ENCODE results near the gene F9.

DNA sequence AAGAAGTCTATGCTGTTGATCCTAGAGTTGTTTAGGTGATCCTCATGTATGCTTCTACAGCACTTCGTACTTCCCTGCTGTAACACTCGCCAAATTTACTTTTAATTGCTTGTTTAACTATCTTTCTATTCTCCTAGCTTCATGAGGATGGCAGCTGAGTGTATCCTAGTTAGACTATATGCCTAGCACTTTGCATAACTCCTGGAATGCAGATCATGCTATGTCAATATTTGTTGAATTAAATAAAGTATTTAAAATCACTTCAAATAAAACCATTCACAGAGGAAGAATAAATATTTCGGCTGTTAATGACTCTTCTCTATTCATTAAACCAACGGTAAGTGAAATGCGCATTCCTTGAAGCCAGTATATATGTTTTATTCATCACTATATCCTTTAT lies 55.1 kb downstream of the F9 start:
- TF ChIP-seq, protein P1, sequence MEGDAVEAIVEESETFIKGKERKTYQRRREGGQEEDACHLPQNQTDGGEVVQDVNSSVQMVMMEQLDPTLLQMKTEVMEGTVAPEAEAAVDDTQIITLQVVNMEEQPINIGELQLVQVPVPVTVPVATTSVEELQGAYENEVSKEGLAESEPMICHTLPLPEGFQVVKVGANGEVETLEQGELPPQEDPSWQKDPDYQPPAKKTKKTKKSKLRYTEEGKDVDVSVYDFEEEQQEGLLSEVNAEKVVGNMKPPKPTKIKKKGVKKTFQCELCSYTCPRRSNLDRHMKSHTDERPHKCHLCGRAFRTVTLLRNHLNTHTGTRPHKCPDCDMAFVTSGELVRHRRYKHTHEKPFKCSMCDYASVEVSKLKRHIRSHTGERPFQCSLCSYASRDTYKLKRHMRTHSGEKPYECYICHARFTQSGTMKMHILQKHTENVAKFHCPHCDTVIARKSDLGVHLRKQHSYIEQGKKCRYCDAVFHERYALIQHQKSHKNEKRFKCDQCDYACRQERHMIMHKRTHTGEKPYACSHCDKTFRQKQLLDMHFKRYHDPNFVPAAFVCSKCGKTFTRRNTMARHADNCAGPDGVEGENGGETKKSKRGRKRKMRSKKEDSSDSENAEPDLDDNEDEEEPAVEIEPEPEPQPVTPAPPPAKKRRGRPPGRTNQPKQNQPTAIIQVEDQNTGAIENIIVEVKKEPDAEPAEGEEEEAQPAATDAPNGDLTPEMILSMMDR (IDR thresholded peaks at IDR 0.05) = no peak
- TF ChIP-seq POLR2AphosphoS5 (IDR thresholded peaks at IDR 0.05) = no peak
